OCI-LY7 (cell line): Measurements from ENCODE around the gene TYW1. TPM values are rescaled to one million over a fixed set of nuclear protein-coding genes. Genes with fewer than 3 reads are reported as not detected.
"Not testable (repeated sequence)": the region's sequence is repeated elsewhere in the genome, so short reads cannot be mapped to it uniquely, and the experiment has no call there.

ENCODE experiments used
- BruUV-seq: library from RNA; stranded (reverse); fragments of 400-500 nt; replicated peaks from 2 replicates; lab custom pipeline; 2021; lab: Mats Ljungman, UMichigan
- CTCF ChIA-PET: fragments of 300-600 bp; sonication (Branson Sonifier 250); formaldehyde crosslinking; loops from one replicate; lab custom pipeline; 2022; ENCODE audit warnings: antibody characterized with exemption; ENCODE audit not compliant: unreplicated experiment; lab: Charles Lee
- POLR2A ChIA-PET: fragments of 300-600 bp; sonication (Branson Sonifier 250); formaldehyde crosslinking; loops from one replicate; lab custom pipeline; 2022; ENCODE audit warnings: antibody characterized with exemption; lab: Charles Lee
- DNase-seq: peaks from one replicate; pipeline ENCODE4 v3.0.0-alpha.2; 2015; ENCODE audit warnings: low spot score
- H2AFZ ChIP-seq: fragments of 200-600 bp; sonication (generic), shearing (Covaris generic); 2 replicates; pipeline ENCODE4 v1.6.1; 2014; ENCODE audit warnings: mild to moderate bottlenecking, antibody characterized with exemption, low read length, moderate library complexity
- H3K27ac ChIP-seq: fragments of 200-600 bp; sonication (generic); 2 replicates; pipeline ENCODE4 v1.5.1; 2014; ENCODE audit warnings: mixed run types, low read depth, mild to moderate bottlenecking, moderate library complexity, low read length, inconsistent platforms; ENCODE audit not compliant: poor library complexity, severe bottlenecking
- H3K36me3 ChIP-seq: fragments of 200-600 bp; sonication (generic); 2 replicates; pipeline ENCODE4 v1.6.1; 2014; ENCODE audit warnings: mild to moderate bottlenecking, antibody characterized with exemption, low read length, moderate library complexity, mixed read lengths; ENCODE audit not compliant: insufficient read depth
- H3K4me1 ChIP-seq: fragments of 200-600 bp; sonication (generic); 2 replicates; pipeline ENCODE4 v1.5.1; 2014; ENCODE audit warnings: mild to moderate bottlenecking, low read length; ENCODE audit not compliant: insufficient read depth, poor library complexity, severe bottlenecking
- H3K4me2 ChIP-seq: fragments of 200-600 bp; sonication (generic); 2 replicates; pipeline ENCODE4 v1.6.1; 2014; ENCODE audit warnings: mild to moderate bottlenecking, low read length
- H3K4me3 ChIP-seq: fragments of 200-600 bp; sonication (generic); 2 replicates; pipeline ENCODE4 v1.5.1; 2014; ENCODE audit warnings: mild to moderate bottlenecking, low read depth, low read length; ENCODE audit not compliant: poor library complexity, severe bottlenecking
- H3K79me2 ChIP-seq: fragments of 200-600 bp; sonication (generic); 2 replicates; pipeline ENCODE4 v1.6.1; 2016; ENCODE audit warnings: low read depth, mild to moderate bottlenecking, low read length, moderate library complexity, mixed read lengths; ENCODE audit not compliant: insufficient read depth
- H3K9me2 ChIP-seq: fragments of 200-600 bp; sonication (generic); 2 replicates; pipeline ENCODE4 v1.6.1; 2016; ENCODE audit warnings: mild to moderate bottlenecking, low read length, mixed read lengths; ENCODE audit not compliant: insufficient read depth
- H3K9me3 ChIP-seq: fragments of 200-600 bp; sonication (generic); 2 replicates; pipeline ENCODE4 v1.6.1; 2014; ENCODE audit warnings: mild to moderate bottlenecking, mixed run types, low read length, mixed read lengths
- H4K20me1 ChIP-seq: fragments of 200-600 bp; sonication (generic); 2 replicates; pipeline ENCODE4 v1.6.1; 2014; ENCODE audit warnings: mild to moderate bottlenecking, antibody characterized with exemption, low read length, moderate library complexity, mixed read lengths; ENCODE audit not compliant: insufficient read depth
- CTCF ChIP-seq: fragments of 200-600 bp; sonication (generic); conservative IDR thresholded peaks from 2 replicates; pipeline ENCODE4 v1.5.1; 2014; ENCODE audit warnings: mild to moderate bottlenecking, antibody characterized with exemption, low read length, moderate library complexity, mixed read lengths
- EZH2phosphoT487 ChIP-seq: fragments of 200-600 bp; sonication (generic); IDR thresholded peaks from 2 replicates; pipeline ENCODE4 v1.6.1; 2018; ENCODE audit warnings: low read depth, borderline replicate concordance, mild to moderate bottlenecking, mixed run types, antibody characterized with exemption, low read length, moderate library complexity, mixed read lengths
- intact Hi-C: fragments of 100-400 bp; cut with micrococcal nuclease; formaldehyde crosslinking; loops from one replicate; pipeline ENCODE4 v1.10.0; 2022; ENCODE audit not compliant: unreplicated experiment
- total RNA-seq, 2 experiments: library from RNA; depleted of rRNA in 1 of 2; stranded (reverse); fragments of >200 nt in 1 of 2; shearing (Covaris generic) in 1 of 2; gene quantifications; 2 replicates each; pipeline ENCODE4 v1.2.3, GENCODE V29; 2014 to 2022

The TYW1 gene
- total RNA-seq, 2 experiments from 2014 or later, result 17.3 to 22.3 TPM

GRCh38 chr7:67040832-67041231, 44.2 kb downstream of the TYW1 start:
- H3K27ac ChIP-seq, H2AFZ ChIP-seq, DNase-seq, H4K20me1 ChIP-seq, H3K79me2 ChIP-seq, intact Hi-C loops, POLR2A ChIA-PET, CTCF ChIA-PET, H3K9me2 ChIP-seq, H3K4me1 ChIP-seq, BruUV-seq, H3K9me3 ChIP-seq, H3K4me2 ChIP-seq, H3K4me3 ChIP-seq: not testable (repeated sequence)
- H3K36me3 ChIP-seq, result peaks cover 20% of the 10 kb centered on the region
- TF ChIP-seq CTCF, result peak; percentile 75

DNA sequence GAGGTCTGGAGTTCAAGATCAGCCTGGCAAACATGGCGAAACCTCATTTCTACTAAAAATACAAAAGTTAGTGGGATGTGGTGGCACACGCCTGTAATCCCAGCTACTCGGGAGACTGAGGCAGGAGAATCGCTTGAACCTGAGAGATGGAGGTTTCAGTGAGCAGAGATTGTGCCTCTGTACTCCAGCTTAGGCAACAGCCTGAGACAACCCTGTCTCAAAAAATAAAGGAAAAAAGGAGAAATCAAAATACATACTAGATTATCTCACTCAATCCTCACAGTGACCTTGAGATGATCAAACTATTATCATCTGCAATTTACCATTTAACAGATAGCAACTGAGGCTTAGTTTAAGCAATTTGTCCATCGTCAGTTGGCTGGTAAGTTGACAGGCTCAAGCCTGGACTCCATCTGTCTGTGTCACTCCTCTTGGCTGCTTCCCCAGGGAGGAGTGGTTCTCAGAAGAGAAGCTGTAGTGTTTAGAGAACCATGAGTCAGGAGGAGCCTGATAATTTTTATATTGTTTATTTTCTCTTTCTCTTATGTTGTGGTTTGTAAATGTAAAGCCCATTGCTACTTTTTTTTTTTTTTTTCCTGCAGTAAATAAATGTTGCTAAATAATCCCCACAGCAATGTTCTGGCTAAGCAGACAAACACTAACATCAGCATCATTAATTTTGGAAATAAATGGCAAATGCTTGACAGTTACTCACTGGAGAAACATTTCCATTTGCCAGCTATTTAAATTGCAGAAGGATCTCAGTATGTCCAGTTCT, 46.3 kb downstream of the TYW1 start:
- H3K27ac ChIP-seq, POLR2A ChIA-PET, intact Hi-C loops, H3K4me1 ChIP-seq, H3K4me3 ChIP-seq, H3K9me3 ChIP-seq, H4K20me1 ChIP-seq, H3K4me2 ChIP-seq, H2AFZ ChIP-seq, H3K9me2 ChIP-seq, CTCF ChIA-PET, DNase-seq, BruUV-seq, H3K79me2 ChIP-seq: not testable (repeated sequence)
- H3K36me3 ChIP-seq, result peaks cover 19% of the 10 kb centered on the region

- H3K4me1 ChIP-seq, H3K9me2 ChIP-seq, H3K27ac ChIP-seq, BruUV-seq, H4K20me1 ChIP-seq, H3K4me2 ChIP-seq, H3K9me3 ChIP-seq, CTCF ChIA-PET, POLR2A ChIA-PET, H3K4me3 ChIP-seq, H3K79me2 ChIP-seq, DNase-seq, H2AFZ ChIP-seq, intact Hi-C loops: not testable (repeated sequence)
- H3K36me3 ChIP-seq, result peaks cover 19% of the 10 kb centered on the region
Observed at GRCh38 chr7:67043559-67043930, 46.9 kb downstream of the TYW1 start.

DNA sequence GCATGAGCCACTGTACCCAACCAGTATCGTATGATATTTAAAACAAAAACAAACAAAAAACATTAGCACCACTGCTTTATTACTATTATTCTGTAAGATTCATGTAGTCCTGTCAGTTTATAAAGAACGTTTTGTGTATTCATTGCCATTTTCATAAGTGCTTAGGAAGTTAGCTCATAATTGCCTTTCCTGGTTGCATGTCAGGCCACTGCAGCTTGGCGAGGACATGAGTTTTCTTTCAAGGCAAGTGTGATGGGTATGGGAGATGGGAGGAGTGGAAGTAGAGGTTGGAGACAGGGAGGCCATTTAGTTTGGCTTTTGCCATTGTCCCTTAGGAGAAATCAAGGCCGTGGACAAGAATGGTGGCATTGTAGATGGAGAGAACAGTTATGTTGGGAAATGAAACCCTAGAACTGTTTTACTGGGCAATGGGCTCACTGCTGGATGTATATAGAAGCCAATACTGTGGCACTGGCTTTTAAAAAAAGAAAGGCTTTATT, 48.9 kb downstream of the TYW1 start:
- H4K20me1 ChIP-seq, result no peaks in the 10 kb centered on the region
- H3K79me2 ChIP-seq, result no peaks in the 10 kb centered on the region
- no peak overlapping the region for H3K4me2 ChIP-seq
- no peak for DNase-seq
- H3K27ac ChIP-seq, result no peak overlapping the region
- H3K9me3 ChIP-seq, result no peaks in the 10 kb centered on the region
- peaks cover 19% of the 10 kb centered on the region for H3K36me3 ChIP-seq
- no peak overlapping the region for H2AFZ ChIP-seq
- TF ChIP-seq EZH2phosphoT487, result no peak
- no peak for TF ChIP-seq CTCF
- ChIA-PET POLR2A (interaction anchor here (0.6 kb wide), 1 partner anchor 140 kb away, joined by 5 read pairs; no protein-coding TSS in a partner anchor), CTCF (no interaction called here)
- H3K9me2 ChIP-seq, result no peaks in the 10 kb centered on the region
- H3K4me3 ChIP-seq, result no peak overlapping the region
- H3K4me1 ChIP-seq, result no peaks in the 10 kb centered on the region
- intact Hi-C loops, result no loop called here
- BruUV-seq, result no TSS peak

DNA sequence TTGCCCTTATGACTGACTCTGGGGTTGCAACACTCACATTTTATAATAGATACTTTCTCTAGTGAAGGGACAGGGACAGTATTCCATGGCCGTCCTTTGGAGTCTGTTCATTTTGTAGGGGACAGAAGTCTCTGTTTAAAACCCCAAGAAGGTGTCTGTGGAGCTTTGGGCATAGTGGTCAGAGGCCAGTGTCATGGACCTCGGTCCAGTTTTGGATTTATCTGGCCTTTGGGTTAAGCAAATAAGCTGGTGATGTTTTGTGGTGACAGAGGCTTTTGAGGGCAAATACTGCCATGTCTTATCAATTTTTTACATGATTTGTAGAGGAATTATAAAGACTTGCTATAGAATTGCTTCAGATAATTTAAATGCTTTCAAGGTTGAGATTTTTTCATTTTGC, 50.2 kb downstream of the TYW1 start:
- POLR2A ChIA-PET, H3K27ac ChIP-seq, BruUV-seq, H3K4me3 ChIP-seq, H3K79me2 ChIP-seq, H3K9me2 ChIP-seq, DNase-seq, CTCF ChIA-PET, H3K9me3 ChIP-seq, H3K4me2 ChIP-seq, H2AFZ ChIP-seq, H3K4me1 ChIP-seq, intact Hi-C loops, H4K20me1 ChIP-seq: not testable (repeated sequence)
- peaks cover 30% of the 10 kb centered on the region for H3K36me3 ChIP-seq
